ENCODE data around the gene ETNPPL.
"Not testable (repeated sequence)": the region's sequence is repeated elsewhere in the genome, so short reads cannot be mapped to it uniquely, and the experiment has no call there.

The ETNPPL gene

GRCh38 chr4:108751321-108751720, 11.5 kb downstream of the ETNPPL start:
- no peak for DNase-seq

- DNase-seq: no peak
These were observed 13.7 kb downstream of the ETNPPL start for GRCh38 chr4:108749119-108749518.

GRCh38 chr4:108746511-108746910, 16.3 kb downstream of the ETNPPL start:
- no peak for DNase-seq

GRCh38 chr4:108744307-108744706, 18.5 kb downstream of the ETNPPL start:
- DNase-seq: no peak

GRCh38 chr4:108742451-108743420, 20.1 kb downstream of the ETNPPL start:
- DNase-seq: no peak

GRCh38 chr4:108738003-108738706, 24.7 kb downstream of the ETNPPL start:
- no peak for DNase-seq

- no peak for DNase-seq
These were observed 31.8 kb downstream of the ETNPPL start for GRCh38 chr4:108731006-108731405.

- DNase-seq: no peak
These were observed 32.3 kb downstream of the ETNPPL start for GRCh38 chr4:108730579-108730978.

- no peak for DNase-seq
These were observed 33.1 kb downstream of the ETNPPL start for GRCh38 chr4:108729731-108730130.

- DNase-seq: no peak
These were observed 37.4 kb downstream of the ETNPPL start for GRCh38 chr4:108725457-108725856.

GRCh38 chr4:108717386-108717785, 45.5 kb downstream of the ETNPPL start:
- DNase-seq: no peak

GRCh38 chr4:108716340-108716739, 46.5 kb downstream of the ETNPPL start:
- DNase-seq: no peak

GRCh38 chr4:108714880-108715279, 48.0 kb downstream of the ETNPPL start:
- no peak for DNase-seq

GRCh38 chr4:108710578-108710977, 52.3 kb downstream of the ETNPPL start:
- not testable (repeated sequence) for DNase-seq

- DNase-seq: no peak
These were observed 53.1 kb downstream of the ETNPPL start for GRCh38 chr4:108709722-108710121.

- DNase-seq: no peak
These were observed 53.6 kb downstream of the ETNPPL start for GRCh38 chr4:108709234-108709633.

GRCh38 chr4:108706289-108706688, 56.6 kb downstream of the ETNPPL start:
- DNase-seq: no peak

GRCh38 chr4:108703966-108704365, 58.9 kb downstream of the ETNPPL start:
- no peak for DNase-seq

- DNase-seq: no peak
These were observed 59.5 kb downstream of the ETNPPL start for GRCh38 chr4:108703370-108703769.

GRCh38 chr4:108702960-108703359, 59.9 kb downstream of the ETNPPL start:
- no peak for DNase-seq

GRCh38 chr4:108700081-108700757, 62.6 kb downstream of the ETNPPL start:
- no peak for DNase-seq

- no peak for DNase-seq
These were observed 66.7 kb downstream of the ETNPPL start for GRCh38 chr4:108696160-108696559.

- no peak for DNase-seq
These were observed 67.8 kb downstream of the ETNPPL start for GRCh38 chr4:108695062-108695461.
